ENCODE results near the gene DENND10.

GRCh38 chr10:119153661-119154060 lies 49.7 kb downstream of the DENND10 start:
- TF ChIP-seq POLR2AphosphoS5 (IDR thresholded peaks at IDR 0.05) (no peak), CTCF (IDR thresholded peaks at IDR 0.05) (no peak)
